Endothelial cell of umbilical vein (primary cell): ENCODE measurements around the gene RALGPS1. TPM values are rescaled to one million over a fixed set of nuclear protein-coding genes. Genes with fewer than 3 reads are reported as not detected.

Source experiments
- BruUV-seq: library from RNA; stranded (reverse); fragments of 400-500 nt; replicated peaks from 2 replicates; lab custom pipeline; 2021; lab: Mats Ljungman, UMichigan
- CTCF ChIA-PET: fragments of 300-600, 350-600 bp; sonication (Branson Sonifier 250); formaldehyde crosslinking; loops from one replicate; lab custom pipeline; 2021; ENCODE audit warnings: antibody characterized with exemption, inconsistent platforms; lab: Charles Lee
- POLR2A ChIA-PET: fragments of 300-600, 350-600 bp; sonication (Branson Sonifier 250); formaldehyde crosslinking; loops from one replicate; lab custom pipeline; 2021; ENCODE audit warnings: antibody characterized with exemption, inconsistent platforms; lab: Charles Lee
- DNase-seq: peaks from one replicate; pipeline ENCODE4 v3.0.0-alpha.2; 2011; ENCODE audit warnings: low read depth, low spot score
- FAIRE-seq: peaks from 2 replicates; lab custom pipeline; 2011; peaks lifted over from hg19 to GRCh38; lab: Jason Lieb, UNC
- H2AFZ ChIP-seq: 2 replicates; pipeline ENCODE4 v1.6.0; 2012; ENCODE audit warnings: low read depth, low read length, control low read depth, inconsistent platforms
- H3K27ac ChIP-seq: 2 replicates; pipeline ENCODE4 v1.5.1; 2011; ENCODE audit warnings: low read depth, mild to moderate bottlenecking, control low read depth, low read length, moderate library complexity; ENCODE audit not compliant: insufficient read depth
- H3K27me3 ChIP-seq, 2 experiments: 2 replicates each; pipeline versions ENCODE4 v1.6.0 to v1.6.1; 2011; ENCODE audit warnings: low read length in 2 of 2, mixed read lengths in 1 of 2; ENCODE audit not compliant: control insufficient read depth in 2 of 2, insufficient read depth in 2 of 2
- H3K36me3 ChIP-seq, 2 experiments: 2 replicates in 1 of 2; 3 replicates in 1 of 2; pipeline ENCODE4 v1.5.1; 2011; ENCODE audit warnings: low read length in 2 of 2, mild to moderate bottlenecking in 1 of 2, moderate library complexity in 1 of 2; ENCODE audit not compliant: control insufficient read depth in 2 of 2, insufficient read depth in 2 of 2; ENCODE audit errors: extremely low read depth in 1 of 2
- H3K4me1 ChIP-seq: 3 replicates; pipeline ENCODE4 v1.5.1; 2011; ENCODE audit warnings: mild to moderate bottlenecking, low read length; ENCODE audit not compliant: control insufficient read depth, insufficient read depth; ENCODE audit errors: extremely low read depth
- H3K4me2 ChIP-seq: 2 replicates; pipeline ENCODE4 v1.6.1; 2011; ENCODE audit warnings: low read length, control low read depth, mixed read lengths; ENCODE audit not compliant: insufficient read depth
- H3K4me3 ChIP-seq, 3 experiments: fragments of 200-600 bp in 1 of 3; sonication (generic), shearing (Covaris generic) in 1 of 3; replicated peaks in 1 of 3; 2 replicates each; pipeline ENCODE4 v1.5.1; 2011 to 2016; ENCODE audit warnings: control low read depth in 3 of 3, low read length in 3 of 3, mild to moderate bottlenecking in 2 of 3, inconsistent platforms in 1 of 3, low read depth in 1 of 3, moderate library complexity in 1 of 3; ENCODE audit not compliant: insufficient read depth in 1 of 3
- H3K79me2 ChIP-seq: 2 replicates; pipeline ENCODE4 v1.6.0; 2012; ENCODE audit warnings: low read length, inconsistent platforms; ENCODE audit not compliant: control insufficient read depth, insufficient read depth
- H3K9ac ChIP-seq: replicated peaks from 2 replicates; pipeline ENCODE3; 2011; ENCODE audit warnings: low read length, control low read depth; ENCODE audit not compliant: insufficient read depth; ENCODE audit errors: extremely low read depth
- H3K9me1 ChIP-seq: replicated peaks from 3 replicates; pipeline ENCODE4 v1.6.0; 2011; ENCODE audit warnings: mild to moderate bottlenecking, low read length; ENCODE audit not compliant: control insufficient read depth, insufficient read depth; ENCODE audit errors: extremely low read depth
- H3K9me3 ChIP-seq: replicated peaks from 2 replicates; pipeline ENCODE4 v1.5.1; 2012; ENCODE audit warnings: low read length, inconsistent platforms; ENCODE audit not compliant: control insufficient read depth, insufficient read depth
- H4K20me1 ChIP-seq: replicated peaks from 2 replicates; pipeline ENCODE3; 2011; ENCODE audit warnings: mild to moderate bottlenecking, low read length; ENCODE audit not compliant: control insufficient read depth, insufficient read depth; ENCODE audit errors: extremely low read depth
- EZH2 ChIP-seq: IDR thresholded peaks from 2 replicates; pipeline ENCODE4 v1.6.1; 2012; ENCODE audit warnings: borderline replicate concordance, low read depth, mild to moderate bottlenecking, moderate library complexity, low read length, inconsistent platforms; ENCODE audit not compliant: severe bottlenecking
- FOS ChIP-seq: IDR thresholded peaks from 2 replicates; pipeline ENCODE4 v1.6.1; 2011; ENCODE audit warnings: mild to moderate bottlenecking, low read length, moderate library complexity, borderline replicate concordance; ENCODE audit not compliant: insufficient read depth
- GATA2 ChIP-seq: IDR thresholded peaks from 2 replicates; pipeline ENCODE4 v1.7.0; 2011; ENCODE audit warnings: low read depth, mild to moderate bottlenecking, moderate library complexity, mixed read lengths, low read length; ENCODE audit not compliant: insufficient read length, insufficient read depth
- JUN ChIP-seq: IDR thresholded peaks from 2 replicates; pipeline ENCODE4 v1.6.1; 2011; ENCODE audit warnings: borderline replicate concordance, low read depth; ENCODE audit not compliant: insufficient read length, insufficient read depth
- MYC ChIP-seq: IDR thresholded peaks from one replicate; pipeline ENCODE4 v1.6.1; 2011; ENCODE audit warnings: mild to moderate bottlenecking, low read depth, low read length
- POLR2A ChIP-seq: IDR thresholded peaks from 2 replicates; pipeline ENCODE4 v1.6.1; 2012; ENCODE audit warnings: low read depth, mild to moderate bottlenecking, control low read depth, low read length
- POLR2AphosphoS5 ChIP-seq: IDR thresholded peaks from 2 replicates; pipeline ENCODE4 v1.6.1; 2012; ENCODE audit warnings: low read depth, mild to moderate bottlenecking, control low read depth, low read length, moderate library complexity; ENCODE audit not compliant: insufficient read depth
- dilution Hi-C: fragments of 300-500 bp; cut with MboI; formaldehyde crosslinking; loops from one replicate; pipeline ENCODE4 v1.15.0; 2019; ENCODE audit warnings: low sequenced_read_pairs; ENCODE audit not compliant: extremely low pct_ligation_motif_present
- intact Hi-C: fragments of 100-400 bp; cut with micrococcal nuclease; formaldehyde crosslinking; loops from one replicate; pipeline ENCODE4 v1.10.0; 2022
- polyA plus RNA-seq, 4 experiments: library from polyadenylated mRNA; depleted of rRNA in 3 of 4; stranded (reverse) in 3 of 4; unstranded in 1 of 4; fragments of >200 nt; gene quantifications; 2 replicates each; pipeline versions ENCODE4 v1.2.1 to v1.2.3, GENCODE V29; 2011 to 2012; ENCODE audit warnings: missing spikeins in 1 of 4
- total RNA-seq: library from RNA; stranded (reverse); gene quantifications from 2 replicates; pipeline ENCODE4 v1.2.3, GENCODE V29; 2021
- TF ChIP-seq, protein P1 (sequence below), 2 donors: IDR thresholded peaks; 1 replicate in 1 of 2; 2 replicates in 1 of 2; pipeline ENCODE4 v1.5.1; 2011; ENCODE audit warnings: low read length in 2 of 2, mild to moderate bottlenecking in 2 of 2, moderate library complexity in 2 of 2, control low read depth in 1 of 2, inconsistent platforms in 1 of 2, low read depth in 1 of 2; ENCODE audit not compliant: insufficient read depth in 1 of 2; ENCODE audit errors: extremely low read depth in 1 of 2
- TF ChIP-seq, protein P2 (sequence below): IDR thresholded peaks from 2 replicates; pipeline ENCODE4 v1.6.1; 2011; ENCODE audit not compliant: insufficient read depth, insufficient read length

RALGPS1 gene
- total and polyA plus RNA-seq, 2 donors (not counting 3 experiments of a cell fraction or from before 2014, with no cell fraction given): 3.8 to 5.5 TPM

DNA sequence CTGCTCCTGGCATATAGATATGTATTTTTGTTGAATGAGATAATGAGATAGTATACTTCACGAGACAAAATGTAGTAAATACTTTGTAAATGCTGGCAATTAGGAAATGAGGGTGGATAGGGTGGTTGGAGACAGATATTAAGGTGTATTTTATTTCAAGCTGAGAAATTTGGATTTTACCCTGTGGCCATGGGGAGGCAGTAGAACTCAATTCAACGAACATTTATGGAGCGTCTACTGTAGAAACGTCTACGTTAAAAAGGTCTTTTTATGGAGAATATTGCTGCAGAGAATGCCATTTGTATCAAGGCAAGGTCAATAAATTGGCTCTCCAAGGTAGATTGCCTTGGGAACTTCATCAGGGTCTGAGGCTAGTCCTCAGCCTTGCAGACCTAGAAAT, 21.5 kb upstream of the RALGPS1 start:
- dilution Hi-C loops: no loop called here
- Histone ChIP-seq H2AFZ (no peak overlapping the region), H3K9me1 (no peaks in the 10 kb centered on the region), H3K4me2 (no peak overlapping the region), H3K27ac (no peak overlapping the region), H3K4me3 (no peak overlapping the region), H3K27me3 (no peaks in the 10 kb centered on the region), H3K9ac (no peak overlapping the region), H4K20me1 (no peaks in the 10 kb centered on the region), H3K36me3 (no peaks in the 10 kb centered on the region), H3K9me3 (no peaks in the 10 kb centered on the region), H3K4me1 (no peaks in the 10 kb centered on the region), H3K79me2 (no peaks in the 10 kb centered on the region)
- no peak for DNase-seq
- no TSS peak for BruUV-seq
- intact Hi-C loops: no loop called here
- FAIRE-seq: no peak
- ChIA-PET CTCF (interaction anchor here (1.0 kb wide), 1 partner anchor 11 kb away, joined by 3 read pairs; no protein-coding TSS in a partner anchor), POLR2A (no interaction called here)
- no peak for TF ChIP-seq EZH2
- TF ChIP-seq, protein P1, sequence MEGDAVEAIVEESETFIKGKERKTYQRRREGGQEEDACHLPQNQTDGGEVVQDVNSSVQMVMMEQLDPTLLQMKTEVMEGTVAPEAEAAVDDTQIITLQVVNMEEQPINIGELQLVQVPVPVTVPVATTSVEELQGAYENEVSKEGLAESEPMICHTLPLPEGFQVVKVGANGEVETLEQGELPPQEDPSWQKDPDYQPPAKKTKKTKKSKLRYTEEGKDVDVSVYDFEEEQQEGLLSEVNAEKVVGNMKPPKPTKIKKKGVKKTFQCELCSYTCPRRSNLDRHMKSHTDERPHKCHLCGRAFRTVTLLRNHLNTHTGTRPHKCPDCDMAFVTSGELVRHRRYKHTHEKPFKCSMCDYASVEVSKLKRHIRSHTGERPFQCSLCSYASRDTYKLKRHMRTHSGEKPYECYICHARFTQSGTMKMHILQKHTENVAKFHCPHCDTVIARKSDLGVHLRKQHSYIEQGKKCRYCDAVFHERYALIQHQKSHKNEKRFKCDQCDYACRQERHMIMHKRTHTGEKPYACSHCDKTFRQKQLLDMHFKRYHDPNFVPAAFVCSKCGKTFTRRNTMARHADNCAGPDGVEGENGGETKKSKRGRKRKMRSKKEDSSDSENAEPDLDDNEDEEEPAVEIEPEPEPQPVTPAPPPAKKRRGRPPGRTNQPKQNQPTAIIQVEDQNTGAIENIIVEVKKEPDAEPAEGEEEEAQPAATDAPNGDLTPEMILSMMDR (IDR thresholded peaks at IDR 0.05; ENCODE audit: extremely low read depth in 1 of 2, insufficient read depth in 1 of 2, low read depth in 1 of 2, low read length in 2 of 2): peak in 1 of 2 donors; percentile 4

DNA sequence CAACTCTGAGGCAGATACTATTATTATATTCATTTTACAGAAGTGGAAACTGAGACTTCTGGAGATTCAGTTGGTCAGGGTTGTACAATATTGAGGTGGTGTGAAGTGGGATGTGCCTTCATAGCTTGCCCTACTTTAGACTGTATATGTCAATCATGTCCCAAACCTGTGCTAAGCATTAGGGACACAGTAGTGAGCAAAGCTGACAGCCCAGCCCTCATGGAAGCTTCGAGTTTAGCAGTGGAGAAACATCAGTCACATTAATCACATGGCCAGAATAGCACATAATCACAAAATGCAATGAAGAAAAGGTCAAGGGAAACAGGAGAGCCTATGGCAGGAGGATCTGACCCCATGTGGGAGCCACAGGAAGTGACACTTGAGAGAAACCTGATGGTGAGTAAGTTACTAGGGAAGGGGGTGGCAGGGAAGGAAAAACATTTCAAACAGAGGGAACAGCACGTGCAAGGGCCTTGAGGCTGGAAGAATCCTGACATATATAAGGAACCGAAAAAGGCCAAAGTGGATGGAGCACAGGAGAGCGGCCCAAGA, 20.5 kb upstream of the RALGPS1 start:
- Histone ChIP-seq H3K4me2 (no peak overlapping the region), H4K20me1 (no peaks in the 10 kb centered on the region), H3K36me3 (no peaks in the 10 kb centered on the region), H3K27me3 (no peaks in the 10 kb centered on the region), H3K27ac (no peak overlapping the region), H3K79me2 (no peaks in the 10 kb centered on the region), H3K9ac (no peak overlapping the region), H3K4me1 (no peaks in the 10 kb centered on the region), H2AFZ (no peak overlapping the region), H3K9me3 (no peaks in the 10 kb centered on the region), H3K4me3 (no peak overlapping the region), H3K9me1 (no peaks in the 10 kb centered on the region)
- CTCF ChIA-PET: no interaction called here
- DNase-seq (no peak), FAIRE-seq (no peak)
- dilution Hi-C loops: no loop called here
- intact Hi-C loops: no loop called here
- no TSS peak for BruUV-seq
- POLR2A ChIA-PET: no interaction called here
- TF ChIP-seq, protein P2, sequence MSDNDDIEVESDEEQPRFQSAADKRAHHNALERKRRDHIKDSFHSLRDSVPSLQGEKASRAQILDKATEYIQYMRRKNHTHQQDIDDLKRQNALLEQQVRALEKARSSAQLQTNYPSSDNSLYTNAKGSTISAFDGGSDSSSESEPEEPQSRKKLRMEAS: no peak
- no peak for TF ChIP-seq EZH2
- TF ChIP-seq FOS: no peak
- TF ChIP-seq POLR2A: no peak
- no peak for TF ChIP-seq GATA2
- TF ChIP-seq POLR2AphosphoS5: no peak
- TF ChIP-seq, protein P1 (IDR thresholded peaks at IDR 0.05; ENCODE audit: extremely low read depth in 1 of 2, insufficient read depth in 1 of 2, low read depth in 1 of 2, low read length in 2 of 2): no peak
- TF ChIP-seq MYC: no peak
- no peak for TF ChIP-seq JUN
